Mesothelial cell of epicardium (in vitro differentiated cells): ENCODE measurements around the gene GNL3. TPM values are rescaled to one million over a fixed set of nuclear protein-coding genes. Genes with fewer than 3 reads are reported as not detected.

Experiments
- DNase-seq, 2 experiments: peaks; one replicate each; pipeline ENCODE4 v3.0.0; 2021; ENCODE audit warnings: low spot score in 2 of 2; ENCODE audit not compliant: unreplicated experiment in 2 of 2
- H3K27ac Mint-ChIP-seq: 2 replicates; pipeline ENCODE4 v1.8.0; 2021; ENCODE audit warnings: mixed read lengths
- H3K27me3 Mint-ChIP-seq: 2 replicates; pipeline ENCODE4 v1.8.0; 2021; ENCODE audit warnings: low read depth, mixed read lengths
- H3K36me3 Mint-ChIP-seq: 2 replicates; pipeline ENCODE4 v1.8.0; 2021; ENCODE audit warnings: mixed read lengths
- H3K4me1 Mint-ChIP-seq: 2 replicates; pipeline ENCODE4 v1.8.0; 2021; ENCODE audit warnings: mixed read lengths
- H3K4me3 Mint-ChIP-seq: 2 replicates; pipeline ENCODE4 v1.8.0; 2021; ENCODE audit warnings: mild to moderate bottlenecking, moderate library complexity, mixed read lengths
- H3K9me3 Mint-ChIP-seq: 2 replicates; pipeline ENCODE4 v1.8.0; 2021; ENCODE audit warnings: mixed read lengths
- CTCF ChIP-seq: fragments of 200-600 bp; sonication (generic); IDR thresholded peaks from one replicate; pipeline ENCODE4 v1.5.0; 2021; ENCODE audit warnings: antibody characterized with exemption; ENCODE audit not compliant: unreplicated experiment
- total RNA-seq: library from RNA; stranded (reverse); gene quantifications from 3 replicates; pipeline ENCODE4 v1.2.1, GENCODE V29; 2021

The GNL3 gene
- total RNA-seq, 1 donor from 2014 or later, result 116 TPM

GRCh38 chr3:52651592-52651991 lies 34.2 kb upstream of the GNL3 start:
- H3K4me1 Mint-ChIP-seq, result no peaks in the 10 kb centered on the region
- H3K4me3 Mint-ChIP-seq, result no peak overlapping the region
- H3K36me3 Mint-ChIP-seq, result peaks cover 49% of the 10 kb centered on the region
- H3K27ac Mint-ChIP-seq, result no peak overlapping the region
- H3K27me3 Mint-ChIP-seq, result no peaks in the 10 kb centered on the region
- no peaks in the 10 kb centered on the region for H3K9me3 Mint-ChIP-seq
- TF ChIP-seq CTCF, result no peak
- no peak for DNase-seq

- no peak for TF ChIP-seq CTCF
- no peaks in the 10 kb centered on the region for H3K4me1 Mint-ChIP-seq
- no peak overlapping the region for H3K27ac Mint-ChIP-seq
- H3K4me3 Mint-ChIP-seq, result no peak overlapping the region
- no peaks in the 10 kb centered on the region for H3K9me3 Mint-ChIP-seq
- H3K27me3 Mint-ChIP-seq, result no peaks in the 10 kb centered on the region
- DNase-seq, result no peak
- H3K36me3 Mint-ChIP-seq, result peaks cover 32% of the 10 kb centered on the region
Observed at GRCh38 chr3:52655895-52656294, 29.9 kb upstream of the GNL3 start.

GRCh38 chr3:52660046-52660445 lies 25.8 kb upstream of the GNL3 start:
- peaks cover 43% of the 10 kb centered on the region for H3K36me3 Mint-ChIP-seq
- no peak overlapping the region for H3K4me3 Mint-ChIP-seq
- H3K4me1 Mint-ChIP-seq, result no peaks in the 10 kb centered on the region
- no peak for TF ChIP-seq CTCF
- no peak overlapping the region for H3K27ac Mint-ChIP-seq
- H3K9me3 Mint-ChIP-seq, result no peaks in the 10 kb centered on the region
- no peak for DNase-seq
- H3K27me3 Mint-ChIP-seq, result no peaks in the 10 kb centered on the region

GRCh38 chr3:52663098-52663497 lies 22.7 kb upstream of the GNL3 start:
- no peak for TF ChIP-seq CTCF
- H3K9me3 Mint-ChIP-seq, result no peaks in the 10 kb centered on the region
- H3K4me1 Mint-ChIP-seq, result no peaks in the 10 kb centered on the region
- peaks cover 35% of the 10 kb centered on the region for H3K36me3 Mint-ChIP-seq
- H3K27me3 Mint-ChIP-seq, result no peaks in the 10 kb centered on the region
- DNase-seq, result no peak
- H3K27ac Mint-ChIP-seq, result no peak overlapping the region
- no peak overlapping the region for H3K4me3 Mint-ChIP-seq

- Mint-ChIP-seq H3K36me3 (peaks cover 24% of the 10 kb centered on the region), H3K9me3 (no peaks in the 10 kb centered on the region), H3K27me3 (no peaks in the 10 kb centered on the region), H3K4me3 (no peak overlapping the region), H3K4me1 (no peaks in the 10 kb centered on the region), H3K27ac (peak overlapping the region; percentile 76)
- no peak for DNase-seq
- no peak for TF ChIP-seq CTCF
Observed at GRCh38 chr3:52670621-52671521, 15.0 kb upstream of the GNL3 start.
